Ramos (cell line): ENCODE measurements around the gene KIAA0513.

Experiments used
- in situ Hi-C: fragments of 300-500 bp; cut with MboI; formaldehyde crosslinking; loops from one replicate; pipeline ENCODE4 v1.14.3; 2022; ENCODE audit warnings: low sequenced_read_pairs; ENCODE audit not compliant: unreplicated experiment

KIAA0513 gene

DNA sequence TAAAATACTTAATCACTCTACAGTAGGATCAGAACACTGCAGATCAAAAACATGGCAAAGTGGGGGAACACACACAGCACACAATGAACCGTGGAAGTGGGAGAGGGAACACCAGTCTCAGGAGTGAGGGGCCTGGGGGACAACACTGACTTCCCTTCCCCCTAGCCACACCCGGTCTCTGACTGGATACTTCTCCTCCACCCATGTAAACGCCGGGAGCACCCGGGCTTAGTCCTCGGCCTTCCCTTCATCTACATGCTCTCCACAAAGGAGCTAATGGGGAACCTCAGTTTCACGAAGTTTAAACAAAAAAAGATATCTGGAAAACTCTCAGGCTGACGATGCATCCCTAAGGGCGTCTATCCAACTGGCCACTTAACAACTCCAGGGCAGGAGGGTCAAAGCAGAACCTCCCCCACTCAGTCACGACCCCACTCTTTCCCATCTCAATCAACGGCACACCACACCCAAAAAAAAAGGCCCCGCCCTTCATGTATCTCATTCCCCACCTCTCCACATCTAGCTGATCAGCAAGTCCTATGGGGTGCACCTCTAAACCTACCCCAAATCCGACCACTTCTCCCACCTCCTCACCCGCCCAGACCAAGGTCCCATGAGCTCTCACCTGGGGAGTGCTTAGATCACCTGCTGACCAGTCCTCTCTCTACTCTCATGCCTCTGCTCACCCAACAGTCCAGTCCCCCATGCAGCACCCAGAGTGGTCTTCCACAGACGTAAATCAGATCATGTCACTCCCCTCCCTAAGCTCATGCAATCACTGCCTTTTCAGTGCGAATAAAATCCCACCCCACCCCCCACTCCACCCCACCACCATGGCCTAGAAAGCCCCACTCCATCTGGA is 23.6 kb upstream of the KIAA0513 start:
- in situ Hi-C loops, result no loop called here

DNA sequence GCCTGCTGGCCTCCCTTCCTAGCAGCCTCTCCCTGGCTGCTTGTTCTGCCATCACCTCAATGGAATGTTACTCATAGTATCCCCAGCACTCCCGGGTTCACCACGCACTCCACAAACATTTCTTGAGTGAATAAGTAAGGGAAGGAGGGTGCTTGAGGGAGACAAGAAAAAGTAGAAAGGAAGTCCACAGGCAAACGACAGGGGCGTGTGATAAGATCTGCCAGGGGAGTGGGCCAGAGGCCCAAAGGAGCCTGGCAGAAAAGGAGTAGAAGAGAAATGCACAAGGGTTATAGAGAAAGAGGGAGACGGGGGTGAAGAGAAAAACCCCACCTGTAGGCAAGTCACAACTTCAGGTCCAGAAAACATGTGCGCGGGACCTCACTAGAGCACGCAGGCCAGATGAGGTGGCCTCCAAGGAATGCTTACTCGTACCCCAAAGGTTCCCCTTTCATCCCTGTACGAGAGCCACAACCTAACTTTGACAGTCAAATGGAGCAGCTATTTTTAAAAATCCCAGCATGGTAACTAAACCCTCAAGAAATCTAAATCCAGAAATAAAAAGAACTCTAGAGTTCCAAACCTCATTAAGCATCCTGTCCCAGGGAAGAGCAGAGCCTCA is 22.9 kb upstream of the KIAA0513 start:
- in situ Hi-C loops, result no loop called here

DNA sequence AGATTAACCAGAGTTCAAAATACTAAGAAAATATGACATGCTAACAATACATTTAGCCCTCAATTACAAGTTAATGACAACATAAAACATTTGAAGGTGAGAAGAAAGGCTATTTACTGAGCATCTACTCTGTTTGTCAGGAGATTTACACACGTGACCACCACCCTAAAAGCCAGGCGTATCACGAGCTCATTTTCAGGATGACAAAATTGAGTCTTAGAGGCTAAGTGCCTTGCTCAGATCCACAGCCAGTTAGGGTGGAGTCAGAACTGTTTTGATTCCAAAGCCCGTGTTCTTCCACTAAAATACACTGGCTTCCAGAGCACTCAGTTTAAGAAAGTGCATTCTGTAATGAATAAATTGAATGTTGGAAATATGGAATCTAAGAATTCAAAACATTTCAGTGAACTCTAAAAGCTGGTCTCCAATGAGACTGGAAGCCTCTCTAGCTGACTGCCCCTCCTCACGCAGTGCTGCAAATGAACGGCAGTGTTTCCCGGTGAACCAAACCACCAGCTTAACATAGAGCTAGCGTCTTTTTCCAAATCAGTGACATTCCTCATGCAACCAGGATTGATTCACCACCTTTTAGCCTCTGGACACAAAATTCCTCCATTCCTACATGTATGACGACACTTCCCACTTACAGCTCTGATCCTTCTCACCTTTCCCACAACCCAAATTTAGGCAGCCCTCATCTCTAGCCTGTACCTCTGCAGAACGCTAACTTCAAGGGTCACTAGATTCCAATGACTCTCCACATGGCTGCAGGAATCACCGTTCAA is 22.1 kb upstream of the KIAA0513 start:
- in situ Hi-C loops, result no loop called here

DNA sequence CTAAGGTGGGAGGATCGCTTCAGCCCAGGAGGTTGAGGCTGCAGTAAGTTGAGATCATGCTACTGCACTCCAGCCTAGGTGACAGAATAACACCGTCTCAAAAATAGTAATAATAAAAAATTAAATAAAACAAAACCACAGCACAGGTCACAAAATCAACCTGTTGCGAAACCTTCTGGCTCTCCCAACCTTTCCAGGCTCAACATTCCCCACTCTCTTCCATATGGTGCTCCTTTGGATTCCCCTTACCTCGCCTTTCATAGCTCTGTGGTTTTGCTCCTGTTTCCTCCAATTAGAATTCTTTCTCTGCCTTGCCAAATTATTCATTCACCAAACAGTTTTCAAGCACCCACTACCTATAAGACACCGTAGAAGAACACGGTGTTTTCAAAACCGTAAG is 21.0 kb upstream of the KIAA0513 start:
- in situ Hi-C loops, result no loop called here

DNA sequence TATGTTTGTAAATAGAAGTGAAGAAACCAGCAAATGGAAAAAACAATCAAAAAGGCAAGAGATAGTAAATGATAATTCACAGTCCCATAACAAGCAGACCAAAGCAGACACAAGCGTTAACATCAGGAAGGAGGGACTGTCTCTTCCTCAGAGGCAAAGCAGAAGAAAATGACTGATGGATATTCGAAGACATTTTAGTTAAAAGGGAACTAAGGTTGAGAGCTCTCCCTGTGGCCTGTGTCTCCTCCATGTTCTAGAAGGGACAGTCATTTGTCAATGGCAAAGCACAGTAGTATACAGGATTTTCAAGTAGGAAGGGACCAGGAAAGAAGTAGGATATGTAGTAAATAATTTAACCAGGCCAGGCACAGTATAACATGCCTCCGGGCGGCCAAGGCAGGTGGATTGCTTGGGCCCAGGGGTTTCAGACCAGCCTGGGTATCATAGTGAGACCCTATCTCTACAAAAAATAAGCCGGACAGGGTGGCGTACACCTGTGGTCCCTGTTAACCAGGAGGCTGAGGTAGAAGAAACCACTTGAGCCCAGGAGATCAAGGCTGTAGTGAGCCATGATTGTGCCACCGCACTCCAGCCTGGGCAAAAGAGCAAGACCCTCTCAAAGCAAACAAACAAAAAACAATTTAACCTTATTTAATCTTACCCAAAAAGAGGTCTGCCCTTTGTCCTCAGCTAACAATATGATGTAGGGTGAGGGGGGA is 19.9 kb upstream of the KIAA0513 start:
- in situ Hi-C loops, result no loop called here

DNA sequence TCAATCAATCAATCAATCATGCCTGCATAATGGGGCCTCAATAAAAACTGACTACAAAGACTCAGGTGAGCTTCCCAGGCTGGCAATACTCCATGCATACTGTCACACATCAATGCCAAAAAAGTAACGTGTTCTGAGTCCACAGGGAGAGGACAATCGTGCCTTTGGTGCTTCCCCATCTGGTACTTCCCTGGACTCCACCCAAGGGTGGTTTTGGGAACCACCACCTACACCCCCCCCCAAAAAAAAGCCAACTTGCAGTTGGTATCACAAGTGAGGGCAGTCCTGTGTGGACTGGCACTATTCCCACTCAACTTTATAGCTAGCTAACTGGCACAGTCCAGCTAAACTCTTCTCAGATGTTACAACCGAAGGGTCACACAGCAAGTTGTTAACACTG is 19.3 kb upstream of the KIAA0513 start:
- in situ Hi-C loops, result no loop called here

DNA sequence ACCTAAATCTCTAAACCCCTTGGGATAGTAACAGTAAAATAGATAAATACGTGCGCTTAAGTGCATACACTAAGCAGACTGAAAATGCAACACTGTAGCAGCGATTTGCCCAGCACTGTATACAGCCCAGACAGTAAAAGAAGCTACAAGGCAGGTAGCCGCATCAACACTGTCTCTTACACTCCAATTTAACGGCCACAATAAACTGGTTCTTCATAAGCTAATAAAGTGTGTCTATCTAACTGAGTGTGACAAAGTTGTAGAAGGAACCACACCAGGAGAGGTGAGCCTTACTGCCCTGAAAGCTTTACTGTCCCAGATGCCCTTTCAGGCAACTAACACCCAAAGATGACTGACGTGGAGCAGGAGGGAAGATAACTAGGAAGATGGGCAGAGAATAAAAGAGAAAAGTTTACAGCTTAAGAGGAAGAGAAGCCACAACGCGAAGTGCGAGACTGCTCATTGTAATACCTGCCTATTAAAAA is 17.1 kb upstream of the KIAA0513 start:
- in situ Hi-C loops, result no loop called here

DNA sequence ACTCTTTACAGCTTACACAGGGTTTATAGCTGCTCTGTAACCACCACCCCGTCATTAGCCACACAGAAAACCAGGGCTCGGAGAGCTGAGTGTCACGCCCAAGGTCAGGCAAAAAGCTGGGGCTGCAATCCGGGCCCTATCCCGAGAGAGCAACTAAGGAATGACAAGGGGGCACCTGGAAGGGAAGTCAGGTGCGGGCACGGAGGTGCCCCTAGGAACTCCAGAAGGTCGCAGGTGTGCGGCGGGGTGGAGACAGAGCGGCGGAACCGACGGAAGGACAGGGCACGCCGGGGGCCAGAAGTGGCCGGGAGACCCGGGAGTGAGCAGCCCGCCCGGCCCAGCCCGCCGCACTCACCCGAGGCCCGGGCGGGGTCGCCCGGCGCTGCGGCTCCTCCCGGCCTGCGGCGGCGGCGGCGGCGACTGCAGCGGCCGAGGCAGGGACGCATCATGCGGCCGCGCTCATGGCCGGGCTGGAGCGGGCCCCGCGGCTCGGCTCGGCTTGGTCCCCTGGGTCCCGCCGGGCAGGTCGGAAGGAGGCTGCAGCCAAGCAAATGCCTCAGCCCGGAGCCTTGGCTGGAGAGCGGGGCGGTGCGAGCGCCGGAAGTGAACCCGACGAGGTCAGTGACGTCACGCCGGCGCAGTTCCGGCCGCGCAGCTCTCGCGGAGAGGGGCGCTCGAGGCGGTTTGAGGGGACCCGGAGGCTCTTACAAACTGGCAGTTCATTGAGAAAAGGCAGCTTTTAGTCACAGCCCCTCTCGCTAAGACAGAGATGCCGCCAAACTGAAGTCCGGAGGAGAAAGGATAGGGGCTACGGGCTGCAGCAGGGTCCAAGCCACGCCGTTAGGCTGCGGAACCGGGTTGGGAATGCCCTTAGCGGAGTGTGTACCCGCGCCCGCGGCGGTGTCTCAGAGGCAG is 16.4 kb upstream of the KIAA0513 start, which contains the start of gene ZDHHC7:
ZDHHC7 (minus strand) TSS at position 605 of the 915 bp plus-strand sequence. CDS start 20,917 bp downstream, outside the sequence.
- in situ Hi-C loops, result no loop called here

DNA sequence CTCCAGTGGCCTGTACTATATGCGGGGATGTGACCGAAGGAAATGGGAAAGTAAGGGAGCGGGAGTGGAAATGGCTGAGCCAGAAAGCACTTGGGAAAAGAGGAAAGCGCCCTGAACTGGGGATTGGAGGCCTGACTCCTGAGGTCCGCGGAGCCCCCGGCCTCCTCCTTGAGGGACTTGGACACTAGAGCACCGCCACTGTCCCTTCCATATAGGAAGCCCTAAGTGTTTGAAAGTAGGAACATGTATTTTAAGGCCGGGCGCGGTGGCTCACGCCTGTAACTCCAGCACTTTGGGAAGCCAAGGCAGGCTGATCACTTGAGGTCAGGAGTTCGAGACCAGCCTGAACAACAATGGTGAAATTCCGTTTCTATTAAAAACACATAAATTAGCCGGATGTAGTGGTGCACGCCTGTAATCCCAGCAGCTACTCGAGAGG is 15.7 kb upstream of the KIAA0513 start:
- in situ Hi-C loops, result no loop called here

DNA sequence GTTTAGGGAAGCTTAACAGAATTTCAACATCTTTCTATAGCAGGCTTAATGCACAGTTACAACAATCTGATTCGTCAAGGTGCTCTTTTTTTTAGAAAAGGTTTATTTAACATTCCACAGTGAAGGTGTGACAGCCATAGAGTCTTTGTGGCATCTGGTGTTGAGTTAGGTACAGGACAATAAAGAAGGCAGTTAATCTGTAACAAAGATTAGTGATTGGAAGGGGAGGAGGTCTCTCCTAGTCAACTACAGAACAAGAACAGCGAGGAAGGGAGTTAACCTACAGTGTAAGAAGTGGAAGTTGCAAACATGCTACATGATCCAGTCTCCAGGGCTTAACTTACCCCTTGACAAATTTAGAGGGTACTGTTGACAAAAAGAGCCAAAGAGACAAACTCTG is 13.3 kb upstream of the KIAA0513 start:
- in situ Hi-C loops, result no loop called here

DNA sequence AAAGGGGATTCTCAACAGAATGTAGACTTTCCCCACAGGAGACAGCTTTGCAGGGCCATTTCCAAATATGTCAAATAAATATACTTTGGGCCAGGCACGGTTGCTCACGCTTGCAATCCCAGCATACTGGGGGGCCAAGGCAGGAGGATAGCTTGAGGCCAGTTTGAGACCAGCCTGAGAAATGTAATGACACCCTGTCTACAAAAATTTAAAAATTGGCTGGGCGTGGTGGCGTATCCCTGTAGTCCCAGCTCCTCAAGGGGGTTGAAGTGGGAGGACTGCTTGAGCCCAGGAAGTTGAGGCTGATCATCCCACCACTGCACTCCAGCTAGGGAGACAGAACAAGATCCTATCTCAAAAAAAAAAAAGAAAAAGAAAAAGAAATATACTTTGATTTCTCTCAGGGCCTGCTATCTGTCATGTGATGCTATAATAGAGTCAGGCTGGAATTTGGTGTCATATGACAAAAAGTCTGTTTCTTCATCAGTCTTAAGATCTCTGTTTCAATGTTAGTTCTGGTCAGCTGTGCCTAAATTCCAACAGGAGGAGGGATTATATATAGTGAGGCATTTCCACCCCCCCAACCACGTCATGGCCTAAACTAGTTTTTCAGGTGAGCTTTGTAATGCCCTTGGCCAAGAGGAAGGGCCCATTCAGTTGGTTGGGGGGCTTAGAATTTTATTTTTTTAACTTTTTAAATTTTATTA is 12.0 kb upstream of the KIAA0513 start:
- in situ Hi-C loops, result no loop called here

DNA sequence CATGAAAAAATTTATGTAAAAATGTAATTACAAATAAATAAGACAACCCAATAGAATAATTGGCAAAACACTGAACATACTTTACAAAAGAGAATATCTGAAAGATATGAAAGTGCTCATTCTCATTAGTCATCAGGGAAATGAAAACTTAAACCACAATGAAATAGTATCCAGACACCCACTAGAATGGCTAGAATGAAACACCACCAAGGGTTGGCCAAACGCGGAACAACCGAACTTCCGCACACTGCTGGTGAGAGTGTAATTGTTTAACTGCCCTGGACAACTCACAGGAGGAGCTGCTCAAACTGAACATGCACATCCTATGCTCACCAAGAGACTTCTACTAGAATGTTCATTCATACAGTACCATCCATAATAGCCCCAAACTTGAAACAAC is 10.4 kb upstream of the KIAA0513 start:
- in situ Hi-C loops, result no loop called here

DNA sequence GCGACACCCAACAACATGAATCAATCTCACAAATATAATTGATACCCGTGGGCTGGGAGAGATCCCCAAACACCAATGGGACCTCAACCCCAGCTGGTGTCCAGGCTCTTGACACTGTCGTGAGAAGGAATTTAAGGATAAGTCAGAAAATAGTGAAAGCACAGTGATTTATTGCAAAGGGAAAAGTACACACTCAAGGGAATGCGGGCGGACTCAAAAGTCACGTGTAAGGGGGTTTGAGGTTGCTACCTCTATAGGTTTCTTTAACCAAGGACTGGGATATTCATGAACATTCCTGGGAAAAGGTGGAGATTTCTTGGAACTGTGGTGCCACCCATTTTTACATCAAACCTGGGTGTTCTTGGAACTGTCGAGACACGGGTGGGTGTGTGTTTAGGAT is 10.0 kb upstream of the KIAA0513 start:
- in situ Hi-C loops, result no loop called here

DNA sequence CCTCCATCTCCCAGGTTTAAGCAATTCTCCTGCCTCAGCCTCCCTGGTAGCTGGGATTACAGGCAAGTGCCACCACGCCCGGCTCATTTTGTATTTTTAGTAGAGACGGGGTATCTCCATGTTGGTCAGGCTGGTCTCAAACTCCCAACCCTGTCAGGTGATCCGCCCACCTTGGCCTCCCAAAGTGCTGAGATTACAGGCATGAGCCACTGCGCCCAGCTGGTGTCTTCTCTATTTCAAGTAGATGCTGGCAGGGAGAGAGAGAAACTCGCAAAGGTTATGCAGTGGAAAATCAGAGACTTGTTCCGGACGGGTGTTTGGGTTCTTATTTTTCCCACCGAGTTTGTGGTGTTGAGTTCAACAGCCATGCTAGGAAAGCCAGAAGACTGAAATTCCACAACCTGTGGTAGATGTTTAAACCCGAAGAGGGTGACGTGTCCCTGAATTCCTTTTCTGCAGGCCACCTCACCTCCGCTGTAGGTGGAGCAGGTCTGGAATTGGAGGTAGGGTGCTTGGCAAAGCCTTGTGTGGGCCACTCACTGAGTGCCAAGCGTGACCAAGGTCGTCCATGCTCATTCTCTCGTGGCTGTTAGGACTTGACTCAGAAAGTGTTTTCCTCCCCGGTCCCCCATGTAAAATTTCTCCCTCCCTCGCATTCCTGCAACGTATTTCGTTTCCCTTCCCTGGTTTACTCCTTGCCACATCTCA is 8.9 kb upstream of the KIAA0513 start:
- in situ Hi-C loops, result no loop called here

DNA sequence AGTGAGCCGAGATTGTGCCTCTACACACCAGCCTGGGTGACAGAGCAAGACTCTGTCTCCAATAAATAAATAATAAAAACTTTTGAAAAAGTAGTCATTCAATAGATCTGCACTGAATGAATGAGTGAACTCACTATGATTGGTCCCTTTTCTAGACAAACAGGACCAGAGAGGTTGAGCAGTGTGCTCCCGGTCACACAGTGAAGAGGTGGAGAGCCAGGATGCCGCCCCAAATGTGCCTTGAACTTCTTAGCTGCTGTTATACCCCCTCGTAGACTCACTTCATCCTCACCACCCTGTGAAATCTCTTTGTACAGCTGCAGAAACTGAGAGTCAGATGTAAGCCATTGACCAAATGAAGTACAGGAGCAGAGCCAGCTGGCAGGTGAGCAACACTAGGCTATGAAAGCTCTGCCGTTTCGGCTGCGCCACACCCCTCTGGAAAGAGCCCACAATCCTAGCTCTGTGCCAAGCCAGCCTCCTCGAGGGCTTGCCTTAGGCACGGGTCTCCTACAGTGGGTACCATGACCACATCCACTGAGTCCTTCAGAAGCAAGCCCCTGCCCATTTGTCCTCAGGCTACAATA is 7.8 kb upstream of the KIAA0513 start:
- in situ Hi-C loops, result no loop called here

DNA sequence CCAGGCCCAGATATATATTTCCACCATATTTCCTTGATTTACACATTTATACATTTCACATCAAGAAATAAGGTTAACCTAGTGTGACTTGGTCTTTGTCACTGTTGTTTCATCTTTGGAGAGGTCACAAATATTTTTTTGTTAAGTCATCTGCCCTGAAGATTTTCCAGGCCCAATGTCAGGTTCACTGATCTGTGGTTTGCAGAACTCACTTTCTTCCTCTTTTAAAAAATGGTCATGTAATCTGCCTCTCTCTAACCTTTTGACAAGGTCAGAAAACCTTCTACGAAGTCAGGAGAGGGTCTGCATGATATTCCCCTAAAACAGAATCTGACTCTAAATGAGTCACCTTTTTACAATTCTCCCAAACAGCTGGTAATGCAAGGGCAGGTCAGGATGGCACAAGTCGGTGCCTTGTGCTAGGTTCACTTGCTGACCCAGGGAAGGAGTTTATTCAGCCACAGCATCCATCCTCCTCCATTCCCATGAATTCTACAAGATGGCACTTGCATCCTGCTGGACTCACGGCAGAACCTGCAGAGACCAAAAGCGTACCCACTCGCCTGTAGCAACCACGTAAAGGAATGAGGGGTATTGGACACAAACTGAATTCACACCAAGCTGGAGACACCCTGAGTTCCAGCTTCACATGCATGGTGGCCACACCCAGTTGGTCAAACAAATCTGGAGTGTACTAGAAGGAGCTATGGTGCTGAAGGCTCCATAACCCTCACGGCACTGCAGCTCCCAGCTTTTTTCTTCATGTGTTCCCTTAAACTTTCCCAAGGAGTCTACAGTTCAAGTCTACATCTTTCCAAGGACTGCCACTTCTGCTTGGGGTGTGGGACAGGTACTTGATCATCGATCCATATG is 1.6 kb upstream of the KIAA0513 start:
- in situ Hi-C loops, result no loop called here

DNA sequence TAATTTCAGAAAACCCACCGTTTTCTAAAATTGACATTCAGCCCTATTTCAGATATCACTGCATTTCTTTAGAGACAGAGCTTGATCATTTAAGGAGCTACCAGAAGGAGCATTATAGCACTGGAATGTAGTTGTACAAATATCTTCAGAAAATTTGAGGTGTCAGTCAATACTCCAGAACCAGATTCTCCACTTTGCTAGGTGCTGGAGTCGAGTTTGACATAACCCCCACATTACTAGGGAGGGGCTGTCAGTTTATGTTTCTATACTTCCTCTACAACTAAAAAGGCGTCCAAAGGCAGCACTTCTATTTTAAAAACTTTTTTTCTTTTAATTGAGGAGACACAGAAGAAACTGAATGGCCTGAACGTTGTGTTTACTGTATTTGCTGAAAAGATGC is 892 bp upstream of the KIAA0513 start:
- in situ Hi-C loops, result no loop called here
